LNCAP (cell line): ENCODE results near the gene PKD1.

Source experiments
- TF ChIP-seq, protein P1 (sequence below): fragments of 450-650 bp; IDR thresholded peaks from 2 replicates; pipeline ENCODE4 v1.5.1; 2017; ENCODE audit warnings: mild to moderate bottlenecking

PKD1 gene

DNA sequence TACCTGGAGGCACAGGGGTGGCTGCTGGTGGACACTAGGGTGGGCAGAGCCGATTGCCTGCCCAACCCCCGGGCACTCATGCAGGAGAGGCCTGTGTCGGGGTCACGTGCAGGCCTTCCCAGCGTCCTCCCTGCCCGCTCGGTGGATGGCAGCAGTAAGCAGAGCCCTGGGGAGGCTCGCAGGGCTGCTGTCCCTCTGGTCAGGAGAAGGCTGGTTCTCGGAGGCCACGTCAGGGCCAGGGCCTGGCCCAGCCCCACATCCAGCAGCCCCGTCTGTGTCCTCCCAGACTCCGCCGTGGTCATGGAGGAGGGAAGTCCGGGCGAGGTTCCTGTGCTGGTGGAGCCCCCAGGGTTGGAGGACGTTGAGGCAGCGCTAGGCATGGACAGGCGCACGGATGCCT, 52.3 kb downstream of the PKD1 start:
- TF ChIP-seq, protein P1, sequence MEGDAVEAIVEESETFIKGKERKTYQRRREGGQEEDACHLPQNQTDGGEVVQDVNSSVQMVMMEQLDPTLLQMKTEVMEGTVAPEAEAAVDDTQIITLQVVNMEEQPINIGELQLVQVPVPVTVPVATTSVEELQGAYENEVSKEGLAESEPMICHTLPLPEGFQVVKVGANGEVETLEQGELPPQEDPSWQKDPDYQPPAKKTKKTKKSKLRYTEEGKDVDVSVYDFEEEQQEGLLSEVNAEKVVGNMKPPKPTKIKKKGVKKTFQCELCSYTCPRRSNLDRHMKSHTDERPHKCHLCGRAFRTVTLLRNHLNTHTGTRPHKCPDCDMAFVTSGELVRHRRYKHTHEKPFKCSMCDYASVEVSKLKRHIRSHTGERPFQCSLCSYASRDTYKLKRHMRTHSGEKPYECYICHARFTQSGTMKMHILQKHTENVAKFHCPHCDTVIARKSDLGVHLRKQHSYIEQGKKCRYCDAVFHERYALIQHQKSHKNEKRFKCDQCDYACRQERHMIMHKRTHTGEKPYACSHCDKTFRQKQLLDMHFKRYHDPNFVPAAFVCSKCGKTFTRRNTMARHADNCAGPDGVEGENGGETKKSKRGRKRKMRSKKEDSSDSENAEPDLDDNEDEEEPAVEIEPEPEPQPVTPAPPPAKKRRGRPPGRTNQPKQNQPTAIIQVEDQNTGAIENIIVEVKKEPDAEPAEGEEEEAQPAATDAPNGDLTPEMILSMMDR = no peak

DNA sequence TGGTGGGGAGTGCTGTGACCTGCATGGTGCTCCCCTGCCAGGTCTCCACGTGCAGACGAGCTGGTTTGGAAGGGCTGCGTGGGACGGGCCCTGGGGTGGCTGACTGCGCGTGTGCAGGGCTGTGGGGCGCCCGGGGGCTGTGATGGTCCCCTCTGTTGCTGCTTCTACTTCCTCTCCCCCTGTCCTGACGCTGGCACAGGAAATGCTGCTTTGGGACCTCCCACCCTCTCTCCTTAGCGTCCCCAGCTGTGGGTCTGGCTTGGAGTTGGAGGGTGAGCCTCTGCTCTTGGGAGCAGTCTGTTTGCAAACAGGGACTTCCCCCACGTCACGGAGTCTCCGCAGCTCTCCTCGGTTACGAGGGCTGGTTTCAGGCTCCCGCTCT, 52.7 kb downstream of the PKD1 start:
- TF ChIP-seq, protein P1 = no peak

DNA sequence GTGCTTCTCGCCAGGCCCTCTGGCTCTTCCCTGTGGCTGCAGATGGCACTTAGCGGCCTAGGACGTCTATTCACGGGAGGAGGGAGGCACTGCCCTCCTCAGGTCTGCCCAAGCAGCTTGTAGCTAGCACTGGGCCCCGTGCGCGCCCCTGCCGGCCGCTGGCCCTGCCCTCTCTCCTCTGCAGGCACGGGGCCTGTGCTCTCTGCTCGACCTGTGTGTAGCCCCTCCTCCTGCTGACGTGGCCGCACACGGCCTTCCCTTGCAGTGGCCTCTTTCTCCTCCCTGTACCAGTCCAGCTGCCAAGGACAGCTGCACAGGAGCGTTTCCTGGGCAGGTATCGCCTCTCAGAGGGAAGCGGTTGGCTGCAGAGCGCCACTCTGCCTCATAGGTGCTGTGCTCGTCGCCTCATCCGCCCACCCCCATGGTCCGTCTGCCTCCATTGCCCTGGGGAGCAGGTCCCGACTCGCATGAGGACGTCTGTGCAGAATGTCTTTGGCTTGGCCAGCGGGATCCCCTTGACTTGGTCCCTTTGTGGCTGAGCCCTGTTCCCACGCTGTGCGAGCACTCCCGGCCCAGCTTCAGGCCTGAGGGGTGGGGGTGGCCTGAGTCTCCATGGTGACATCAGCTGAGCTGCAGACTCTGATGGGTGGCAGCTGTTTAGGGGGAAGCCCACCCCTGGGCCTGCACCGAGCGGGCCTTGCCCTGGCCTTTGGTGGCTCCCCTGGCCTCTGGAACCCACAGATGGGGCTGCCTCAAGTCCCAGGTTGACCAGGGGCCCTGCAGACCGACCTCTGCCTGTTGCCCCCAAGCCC, 53.3 kb downstream of the PKD1 start:
- TF ChIP-seq, protein P1 = peak; percentile 51

DNA sequence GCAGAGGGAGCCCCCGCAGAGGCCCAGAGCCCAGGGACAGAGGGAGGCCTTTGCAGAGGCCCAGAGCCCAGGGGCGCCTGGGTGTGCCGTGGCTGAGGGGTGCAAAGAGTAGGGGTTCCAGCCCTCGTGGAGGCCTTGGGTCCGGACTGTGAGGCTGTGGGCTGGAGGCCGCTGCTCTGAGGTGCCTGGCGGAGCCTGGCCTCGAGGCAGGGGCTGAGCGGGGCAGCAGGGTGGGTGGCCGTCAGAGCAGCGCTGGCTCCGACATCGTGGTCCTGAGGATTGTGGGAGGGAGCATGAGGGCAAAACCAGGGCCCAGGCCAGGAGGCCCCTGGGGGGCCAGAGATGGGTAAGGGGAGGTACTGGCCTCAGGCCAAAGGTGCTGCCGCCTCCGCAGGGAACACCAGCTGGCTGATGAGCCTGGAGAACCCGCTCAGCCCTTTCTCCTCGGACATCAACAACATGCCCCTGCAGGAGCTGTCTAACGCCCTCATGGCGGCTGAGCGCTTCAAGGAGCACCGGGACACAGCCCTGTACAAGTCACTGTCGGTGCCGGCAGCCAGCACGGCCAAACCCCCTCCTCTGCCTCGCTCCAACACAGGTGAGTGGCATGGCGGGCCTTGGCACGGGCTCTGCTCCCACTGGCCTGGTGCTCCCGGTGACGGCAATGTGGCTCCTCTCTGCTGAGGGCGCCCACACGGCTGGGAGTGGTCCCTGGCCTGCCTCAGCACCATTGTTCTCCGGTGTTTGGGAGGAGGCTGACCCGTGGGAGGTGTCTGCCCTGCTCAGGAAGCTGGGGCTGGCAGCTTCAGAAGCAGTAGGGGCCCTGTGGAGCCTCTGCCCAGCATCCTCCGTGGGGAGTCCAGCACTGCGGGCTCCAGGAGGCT, 54.3 kb downstream of the PKD1 start:
- TF ChIP-seq, protein P1 = no peak

DNA sequence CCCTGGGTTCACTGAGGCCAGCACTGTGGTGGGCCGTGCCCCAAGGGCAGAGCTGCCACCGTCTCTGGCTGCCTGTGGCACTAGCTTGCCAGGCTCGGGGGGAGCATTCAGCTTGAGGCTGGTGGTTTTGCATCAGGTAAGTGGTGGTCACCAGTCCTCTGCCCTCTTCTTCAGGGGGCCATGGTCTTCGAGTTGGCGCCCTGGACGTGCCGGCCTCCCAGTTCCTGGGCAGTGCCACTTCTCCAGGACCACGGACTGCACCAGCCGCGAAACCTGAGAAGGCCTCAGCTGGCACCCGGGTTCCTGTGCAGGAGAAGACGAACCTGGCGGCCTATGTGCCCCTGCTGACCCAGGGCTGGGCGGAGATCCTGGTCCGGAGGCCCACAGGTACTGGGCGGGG, 55.7 kb downstream of the PKD1 start:
- TF ChIP-seq, protein P1 = no peak

DNA sequence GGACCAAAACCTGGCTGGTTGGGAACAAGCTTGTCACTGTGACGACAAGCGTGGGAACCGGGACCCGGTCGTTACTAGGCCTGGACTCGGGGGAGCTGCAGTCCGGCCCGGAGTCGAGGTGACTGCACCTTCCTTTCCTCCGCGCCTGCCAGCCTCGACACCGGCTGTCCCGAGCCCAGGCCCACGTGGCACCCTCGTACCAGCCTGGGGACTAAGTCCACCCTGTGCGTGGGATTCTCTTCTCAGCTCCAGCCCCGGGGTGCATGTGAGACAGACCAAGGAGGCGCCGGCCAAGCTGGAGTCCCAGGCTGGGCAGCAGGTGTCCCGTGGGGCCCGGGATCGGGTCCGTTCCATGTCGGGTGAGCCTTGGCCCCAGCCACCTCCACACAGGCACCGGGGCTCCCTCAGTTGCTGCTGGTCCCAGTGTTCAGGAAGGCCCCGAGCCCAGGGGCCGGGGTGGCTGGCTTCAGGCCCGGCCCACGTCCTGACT, 56.3 kb downstream of the PKD1 start:
- TF ChIP-seq, protein P1 = no peak

DNA sequence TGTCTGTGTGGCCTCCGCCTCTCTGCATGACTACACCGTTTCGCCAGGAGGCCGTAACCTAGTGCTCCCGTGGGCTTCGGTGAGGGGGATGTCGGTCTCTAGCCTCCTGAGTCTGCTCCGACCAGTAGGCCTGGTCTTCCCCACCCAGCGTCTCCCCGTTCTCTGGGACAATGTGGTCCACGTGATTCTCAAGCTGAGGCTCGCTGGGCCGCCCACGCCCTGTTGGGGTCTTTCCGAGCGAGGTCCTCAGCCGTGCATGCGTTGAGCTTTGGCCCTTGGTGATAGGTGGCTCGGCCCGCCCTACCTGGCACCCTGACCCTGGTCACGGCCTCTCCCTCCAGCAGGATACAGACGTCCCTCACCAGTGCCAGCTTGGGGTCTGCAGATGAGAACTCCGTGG, 57.0 kb downstream of the PKD1 start:
- TF ChIP-seq, protein P1 = no peak
